Upper lobe of right lung (tissue), 1 donor: Measurements from ENCODE around the gene BCL2L11. TPM values are rescaled to one million over a fixed set of nuclear protein-coding genes. Genes with fewer than 3 reads are reported as not detected.

Experiments used
- ATAC-seq: fragments of 200-7000 bp; cut with Tn5 transposase; one replicate; pipeline ENCODE4 v1.9.1; 2020; ENCODE audit warnings: mild to moderate bottlenecking, moderate library complexity
- DNase-seq: peaks from one replicate; pipeline ENCODE4 v3.0.0-alpha.2; 2020
- H3K27ac ChIP-seq: fragments of 200-600 bp; one replicate; pipeline ENCODE4 v1.8.0; 2022
- H3K27me3 ChIP-seq: fragments of 200-600 bp; one replicate; pipeline ENCODE4 v1.8.0; 2022; ENCODE audit warnings: mild to moderate bottlenecking
- H3K36me3 ChIP-seq: fragments of 200-600 bp; one replicate; pipeline ENCODE4 v1.8.0; 2022
- H3K4me1 ChIP-seq: fragments of 200-600 bp; one replicate; pipeline ENCODE4 v1.8.0; 2022
- H3K4me3 ChIP-seq: fragments of 200-600 bp; one replicate; pipeline ENCODE4 v1.8.0; 2022; ENCODE audit warnings: mild to moderate bottlenecking
- H3K9me3 ChIP-seq: fragments of 200-600 bp; one replicate; pipeline ENCODE4 v1.8.0; 2022
- intact Hi-C: fragments of 100-400 bp; cut with DNase I; formaldehyde crosslinking; loops from one replicate; pipeline ENCODE4 v1.11.0; 2022
- total RNA-seq: library from RNA; stranded (reverse); fragmentation: NEBNext Ultra II Directional; extraction: Animal tissue kit (Norgen Biotek cat#: 25700); gene quantifications from one replicate; pipeline ENCODE4 v1.2.1, GENCODE V29; 2021
- TF ChIP-seq, protein P1 (sequence below): fragments of 200-600 bp; IDR thresholded peaks from one replicate; pipeline ENCODE4 v1.8.0; 2022; ENCODE audit warnings: antibody characterized with exemption
- donor health status: DM: no; HTN: yes; CAD: no; lungs with severe emphysema.

The BCL2L11 gene
- total RNA-seq, 1 donor from 2014 or later: 23.9 TPM

DNA sequence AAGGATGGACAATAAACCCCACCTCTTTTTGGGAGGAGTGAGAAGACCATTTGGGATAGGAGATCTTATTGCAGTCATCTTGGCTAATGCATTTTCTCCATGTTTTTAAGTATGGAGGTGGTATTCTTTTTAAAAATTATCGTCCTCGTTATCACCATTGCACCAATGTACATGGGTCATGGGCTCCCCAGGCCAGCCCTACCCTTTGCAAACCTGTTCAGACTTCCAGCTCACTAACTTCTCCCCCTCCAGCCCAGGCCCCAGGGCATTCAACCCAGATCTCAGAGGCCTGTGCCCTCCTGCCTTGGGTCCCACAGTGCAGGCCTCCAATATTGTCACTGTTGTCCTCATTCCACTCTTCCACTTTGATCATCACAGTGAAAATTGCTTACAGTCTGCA is 68.4 kb downstream of the BCL2L11 start:
- DNase-seq: no peak
- H3K27me3 ChIP-seq: no peaks in the 10 kb centered on the region
- intact Hi-C loops: no loop called here
- TF ChIP-seq, protein P1, sequence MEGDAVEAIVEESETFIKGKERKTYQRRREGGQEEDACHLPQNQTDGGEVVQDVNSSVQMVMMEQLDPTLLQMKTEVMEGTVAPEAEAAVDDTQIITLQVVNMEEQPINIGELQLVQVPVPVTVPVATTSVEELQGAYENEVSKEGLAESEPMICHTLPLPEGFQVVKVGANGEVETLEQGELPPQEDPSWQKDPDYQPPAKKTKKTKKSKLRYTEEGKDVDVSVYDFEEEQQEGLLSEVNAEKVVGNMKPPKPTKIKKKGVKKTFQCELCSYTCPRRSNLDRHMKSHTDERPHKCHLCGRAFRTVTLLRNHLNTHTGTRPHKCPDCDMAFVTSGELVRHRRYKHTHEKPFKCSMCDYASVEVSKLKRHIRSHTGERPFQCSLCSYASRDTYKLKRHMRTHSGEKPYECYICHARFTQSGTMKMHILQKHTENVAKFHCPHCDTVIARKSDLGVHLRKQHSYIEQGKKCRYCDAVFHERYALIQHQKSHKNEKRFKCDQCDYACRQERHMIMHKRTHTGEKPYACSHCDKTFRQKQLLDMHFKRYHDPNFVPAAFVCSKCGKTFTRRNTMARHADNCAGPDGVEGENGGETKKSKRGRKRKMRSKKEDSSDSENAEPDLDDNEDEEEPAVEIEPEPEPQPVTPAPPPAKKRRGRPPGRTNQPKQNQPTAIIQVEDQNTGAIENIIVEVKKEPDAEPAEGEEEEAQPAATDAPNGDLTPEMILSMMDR: no peak
- H3K4me1 ChIP-seq: no peaks in the 10 kb centered on the region
- ATAC-seq: no peak
- no peaks in the 10 kb centered on the region for H3K9me3 ChIP-seq
- no peak overlapping the region for H3K4me3 ChIP-seq
- no peaks in the 10 kb centered on the region for H3K36me3 ChIP-seq
- H3K27ac ChIP-seq: no peak overlapping the region

DNA sequence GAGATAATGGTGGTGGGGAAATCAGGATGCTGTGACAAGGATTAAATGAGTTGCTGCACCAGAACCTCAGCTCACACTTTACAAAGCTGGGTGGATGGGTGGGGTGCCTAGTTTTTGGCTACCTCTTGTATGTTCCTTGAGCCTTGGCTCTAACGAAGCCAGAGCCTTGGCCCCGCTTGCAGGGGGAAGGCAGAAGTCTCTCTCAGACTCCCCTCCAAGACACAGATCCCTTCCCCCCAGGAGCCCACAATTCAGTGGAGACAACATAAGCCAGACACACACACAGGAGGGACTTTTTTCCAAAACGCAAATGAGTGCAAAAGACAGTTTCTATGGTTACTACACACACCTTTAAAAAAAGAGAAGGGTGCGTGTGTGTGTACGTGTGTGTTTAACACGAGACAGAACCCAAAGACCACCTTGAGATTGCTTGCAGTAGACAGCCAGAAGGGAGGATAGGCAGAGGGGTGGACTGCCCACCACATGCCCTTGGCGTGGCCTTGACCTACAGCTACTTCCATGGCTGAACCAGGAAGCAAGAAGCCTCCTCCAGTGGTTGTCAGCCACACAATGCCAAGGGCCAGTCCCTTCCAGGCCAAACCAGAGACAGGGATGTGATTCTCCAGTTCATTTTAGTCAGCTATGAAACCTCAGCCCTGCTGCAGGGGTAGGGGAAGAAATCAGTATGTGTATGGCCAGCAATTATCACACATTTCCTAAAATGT is 70.3 kb downstream of the BCL2L11 start:
- H3K4me1 ChIP-seq: no peaks in the 10 kb centered on the region
- TF ChIP-seq, protein P1: no peak
- H3K36me3 ChIP-seq: no peaks in the 10 kb centered on the region
- intact Hi-C loops: no loop called here
- no peaks in the 10 kb centered on the region for H3K9me3 ChIP-seq
- H3K27ac ChIP-seq: no peak overlapping the region
- DNase-seq: no peak
- no peak overlapping the region for H3K4me3 ChIP-seq
- no peaks in the 10 kb centered on the region for H3K27me3 ChIP-seq
- no peak for ATAC-seq

DNA sequence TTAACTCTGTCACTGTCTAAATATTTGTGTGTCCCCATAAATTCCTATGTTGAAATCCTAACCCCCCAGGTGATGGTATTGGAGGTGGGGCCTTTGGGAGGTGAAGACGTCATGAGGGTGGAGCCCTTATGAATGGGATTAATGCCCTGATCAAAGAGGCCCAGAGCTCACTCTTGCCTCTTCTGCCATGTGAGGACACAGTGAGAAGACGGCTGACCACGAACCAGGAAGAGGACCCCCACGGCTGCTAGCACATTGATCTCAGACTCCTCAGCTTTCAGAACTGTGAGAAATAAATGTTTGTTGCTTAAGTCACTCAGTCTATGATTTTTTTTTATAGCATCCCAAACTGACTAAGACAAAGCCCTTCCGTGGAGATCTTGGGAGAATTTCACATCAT is 71.2 kb downstream of the BCL2L11 start:
- no peak for ATAC-seq
- Histone ChIP-seq H3K36me3 (no peaks in the 10 kb centered on the region), H3K9me3 (no peaks in the 10 kb centered on the region), H3K27me3 (no peaks in the 10 kb centered on the region), H3K4me1 (no peaks in the 10 kb centered on the region), H3K27ac (no peak overlapping the region), H3K4me3 (no peak overlapping the region)
- DNase-seq: no peak
- TF ChIP-seq, protein P1: no peak
- intact Hi-C loops: no loop called here

DNA sequence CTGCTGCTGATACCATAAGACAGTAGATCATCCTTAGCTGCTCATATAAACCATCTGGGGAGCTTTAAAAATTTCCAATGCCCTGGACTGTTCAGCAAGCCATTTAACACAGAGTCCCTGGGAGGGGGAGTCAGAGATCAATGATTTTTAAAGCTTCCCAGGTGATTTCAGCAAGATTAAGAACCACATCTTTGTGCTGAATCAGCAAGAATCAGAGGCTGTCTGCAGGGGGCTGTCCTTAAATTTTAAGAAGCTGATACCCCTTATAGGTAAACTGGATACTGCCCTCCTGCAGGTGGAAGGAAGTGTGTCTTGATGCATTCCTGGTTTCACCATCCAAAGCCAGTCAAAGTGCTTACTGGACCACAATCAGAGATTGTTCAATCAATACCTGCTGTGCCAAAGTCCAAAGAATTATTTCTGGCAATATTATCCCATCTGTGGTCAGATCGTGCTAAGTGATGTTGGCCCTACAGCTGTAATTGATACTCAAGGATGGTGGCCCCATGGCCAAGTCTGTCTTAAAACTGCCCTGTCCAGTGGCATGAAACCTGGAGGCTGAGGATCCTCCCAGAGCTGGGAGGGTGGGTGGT is 72.2 kb downstream of the BCL2L11 start:
- H3K36me3 ChIP-seq: no peaks in the 10 kb centered on the region
- H3K27ac ChIP-seq: no peak overlapping the region
- DNase-seq: no peak
- no peaks in the 10 kb centered on the region for H3K4me1 ChIP-seq
- H3K4me3 ChIP-seq: no peak overlapping the region
- no peaks in the 10 kb centered on the region for H3K27me3 ChIP-seq
- no peaks in the 10 kb centered on the region for H3K9me3 ChIP-seq
- TF ChIP-seq, protein P1: no peak
- intact Hi-C loops: no loop called here
- no peak for ATAC-seq

DNA sequence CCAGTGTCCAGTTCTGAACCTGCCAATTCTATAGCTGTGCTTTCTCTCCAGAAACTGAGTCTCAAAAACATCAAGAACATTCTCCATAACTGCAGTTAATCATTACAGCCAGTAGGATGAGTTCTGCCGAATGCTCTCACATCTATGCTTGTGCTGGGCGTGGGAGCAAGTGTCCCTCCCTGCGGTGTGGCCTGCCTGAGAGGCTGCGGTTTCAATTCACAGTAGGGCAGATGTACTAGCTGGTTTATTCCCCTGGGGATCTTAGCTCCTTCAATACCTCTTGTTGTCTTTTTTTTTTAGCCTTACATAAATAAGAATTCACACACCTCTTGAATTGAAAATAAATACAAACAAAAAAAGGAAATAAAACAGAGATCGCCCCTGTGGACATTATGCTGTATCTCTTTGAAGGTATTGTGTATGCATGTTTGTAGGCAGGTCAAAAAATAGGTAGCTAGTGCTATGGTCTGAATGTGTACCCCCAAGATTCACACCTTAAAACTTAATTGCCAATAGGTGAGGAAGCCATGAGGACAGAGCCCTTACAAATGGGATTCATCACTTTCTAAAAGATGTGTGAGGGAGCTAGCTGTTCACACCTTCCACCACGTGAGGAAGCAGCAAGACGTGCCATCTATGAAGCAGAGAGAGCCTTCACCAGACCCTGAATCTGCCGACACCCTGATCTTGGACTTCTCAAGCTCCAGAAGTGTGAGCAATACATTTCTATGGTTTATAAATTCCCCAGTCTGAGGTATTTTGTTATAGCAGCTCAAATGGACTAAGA is 74.3 kb downstream of the BCL2L11 start:
- DNase-seq (no peak), ATAC-seq (no peak)
- TF ChIP-seq, protein P1: no peak

More for the DNA sequence above, 74.3 kb downstream of the BCL2L11 start:
- no peak overlapping the region for H3K27ac ChIP-seq
- intact Hi-C loops: no loop called here
- no peaks in the 10 kb centered on the region for H3K9me3 ChIP-seq
- no peaks in the 10 kb centered on the region for H3K36me3 ChIP-seq
- no peak overlapping the region for H3K4me3 ChIP-seq
- H3K27me3 ChIP-seq: no peaks in the 10 kb centered on the region
- H3K4me1 ChIP-seq: no peaks in the 10 kb centered on the region
